ENCODE data around the gene GJB4.

DNA sequence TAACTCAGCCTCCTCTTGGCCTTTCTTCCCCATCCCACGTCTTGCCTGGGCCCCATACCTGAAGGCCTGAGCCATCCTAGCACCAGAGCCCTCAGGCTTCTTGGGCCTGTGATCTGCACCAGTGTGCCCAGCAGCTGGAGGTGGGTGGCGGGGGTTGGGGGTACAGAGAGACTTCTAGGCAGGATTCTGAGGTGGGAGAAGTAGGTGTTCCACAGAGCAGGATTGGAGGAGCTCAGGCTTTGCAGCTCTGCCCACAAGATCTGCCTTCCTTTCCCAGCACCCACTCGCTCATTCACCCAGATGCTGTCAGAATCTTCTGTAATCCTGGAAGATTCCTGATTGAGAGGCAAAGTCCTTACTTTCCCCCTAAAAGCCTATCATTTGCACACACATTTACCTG lies 14.7 kb upstream of the GJB4 start:
- TF ChIP-seq EZH2 (IDR thresholded peaks at IDR 0.05), result no peak
- no peak for TF ChIP-seq POLR2AphosphoS5 (IDR thresholded peaks at IDR 0.05; ENCODE audit: borderline replicate concordance, low read depth, low read length)
